Neural progenitor cell (in vitro differentiated cells): ENCODE measurements around the gene MSI2. TPM values are rescaled to one million over a fixed set of nuclear protein-coding genes. Genes with fewer than 3 reads are reported as not detected.

ENCODE experiments used
- DNase-seq: peaks from one replicate; pipeline ENCODE4 v3.0.0-alpha.2; 2016; ENCODE audit warnings: low spot score
- H2AFZ ChIP-seq: fragments of 200-600 bp; sonication (generic); replicated peaks from 2 replicates; pipeline ENCODE4 v1.6.1; 2016; ENCODE audit warnings: antibody characterized with exemption
- H3F3A ChIP-seq: fragments of 200-600 bp; sonication (generic); 2 replicates; pipeline ENCODE4 v1.6.1; 2016; ENCODE audit warnings: antibody characterized with exemption, low read depth
- H3K27ac ChIP-seq: fragments of 200-600 bp; sonication (generic); 2 replicates; pipeline ENCODE4 v1.5.1; 2016; ENCODE audit warnings: mild to moderate bottlenecking
- H3K27me3 ChIP-seq: fragments of 200-600 bp; sonication (generic); 2 replicates; pipeline ENCODE4 v1.6.1; 2016; ENCODE audit warnings: mild to moderate bottlenecking, moderate library complexity
- H3K36me3 ChIP-seq: fragments of 200-600 bp; sonication (generic); 2 replicates; pipeline ENCODE4 v1.5.1; 2016
- H3K4me1 ChIP-seq: fragments of 200-600 bp; sonication (generic); 2 replicates; pipeline ENCODE4 v1.6.1; 2016; ENCODE audit warnings: mixed run types
- H3K4me2 ChIP-seq: fragments of 200-600 bp; sonication (generic); 2 replicates; pipeline ENCODE4 v1.6.1; 2016
- H3K4me3 ChIP-seq: fragments of 200-600 bp; sonication (generic); 2 replicates; pipeline ENCODE4 v1.5.1; 2016
- H3K79me2 ChIP-seq: fragments of 200-600 bp; sonication (generic); 2 replicates; pipeline ENCODE4 v1.6.1; 2016; ENCODE audit warnings: low read depth
- H3K9ac ChIP-seq: fragments of 200-600 bp; sonication (generic); 2 replicates; pipeline ENCODE4 v1.6.1; 2016
- H3K9me3 ChIP-seq: fragments of 200-600 bp; sonication (generic); 2 replicates; pipeline ENCODE4 v1.5.1; 2016; ENCODE audit warnings: low read depth
- H4K20me1 ChIP-seq: fragments of 200-600 bp; sonication (generic); 2 replicates; pipeline ENCODE4 v1.6.1; 2016; ENCODE audit warnings: low read depth
- H3K27ac Mint-ChIP-seq: 3 replicates; pipeline ENCODE4 v1.8.0; 2021; ENCODE audit warnings: mixed read lengths
- H3K27me3 Mint-ChIP-seq: 2 replicates; pipeline ENCODE4 v1.8.0; 2022; ENCODE audit warnings: low read depth, mild to moderate bottlenecking, inconsistent platforms, moderate library complexity, mixed read lengths; ENCODE audit not compliant: insufficient read depth
- H3K36me3 Mint-ChIP-seq: 3 replicates; pipeline ENCODE4 v1.8.0; 2021; ENCODE audit warnings: mixed read lengths
- H3K4me1 Mint-ChIP-seq: 3 replicates; pipeline ENCODE4 v1.8.0; 2021; ENCODE audit warnings: mixed read lengths
- H3K4me3 Mint-ChIP-seq: 3 replicates; pipeline ENCODE4 v1.8.0; 2021; ENCODE audit warnings: mild to moderate bottlenecking, moderate library complexity, mixed read lengths
- H3K9me3 Mint-ChIP-seq: 3 replicates; pipeline ENCODE4 v1.8.0; 2020; ENCODE audit warnings: mixed read lengths
- CTCF ChIP-seq: fragments of 200-600 bp; sonication (generic); IDR thresholded peaks from 2 replicates; pipeline ENCODE4 v1.5.1; 2017; ENCODE audit warnings: antibody characterized with exemption, mild to moderate bottlenecking
- EZH2 ChIP-seq: fragments of 200-600 bp; sonication (generic); IDR thresholded peaks from 2 replicates; pipeline ENCODE4 v1.6.1; 2017; ENCODE audit warnings: antibody characterized with exemption, mild to moderate bottlenecking, moderate library complexity
- EZH2phosphoT487 ChIP-seq: fragments of 200-600 bp; sonication (generic); IDR thresholded peaks from 2 replicates; pipeline ENCODE4 v1.6.1; 2017; ENCODE audit warnings: antibody characterized with exemption
- total RNA-seq: library from RNA; depleted of rRNA; stranded (reverse); fragments of >200 nt; gene quantifications from 2 replicates; pipeline ENCODE4 v1.2.3, GENCODE V29; 2015; ENCODE audit warnings: low replicate concordance

MSI2 gene
- total RNA-seq, 1 donor from 2014 or later = 96.9 TPM

DNA sequence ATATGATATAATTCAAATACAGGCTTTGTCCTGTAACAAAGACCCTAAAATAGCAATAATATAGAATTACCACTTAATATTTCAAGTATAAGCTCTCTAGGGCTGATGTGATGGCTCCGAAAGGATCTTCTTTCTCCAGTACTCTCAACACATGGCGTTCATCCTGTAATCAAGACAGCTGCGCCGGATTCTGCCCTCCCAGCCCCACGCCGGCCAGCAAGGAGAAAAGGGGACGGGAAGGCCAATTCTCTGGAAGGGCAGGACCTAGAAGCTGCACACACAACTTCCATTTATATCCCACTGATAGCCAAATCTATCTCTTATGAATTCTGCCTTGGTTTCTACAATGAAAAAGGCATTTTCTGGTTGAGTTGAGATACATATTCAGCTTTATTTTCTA, 456.8 kb downstream of the MSI2 start:
- Histone ChIP-seq H3K9ac (no peak overlapping the region), H3K79me2 (no peaks in the 10 kb centered on the region), H3K4me1 (peaks cover 5% of the 10 kb centered on the region), H2AFZ (no peak overlapping the region), H3K36me3 (no peaks in the 10 kb centered on the region), H3K4me2 (no peak overlapping the region), H3F3A (peaks cover 10% of the 10 kb centered on the region), H3K27me3 (peaks cover 40% of the 10 kb centered on the region), H4K20me1 (no peaks in the 10 kb centered on the region), H3K4me3 (no peak overlapping the region), H3K9me3 (no peaks in the 10 kb centered on the region), H3K27ac (no peak overlapping the region)
- Mint-ChIP-seq H3K9me3 (peaks cover 2% of the 10 kb centered on the region), H3K36me3 (no peaks in the 10 kb centered on the region), H3K27ac (no peak overlapping the region), H3K4me3 (no peak overlapping the region), H3K4me1 (peaks cover 9% of the 10 kb centered on the region), H3K27me3 (peaks cover 7% of the 10 kb centered on the region)
- no peak for DNase-seq
- TF ChIP-seq CTCF = no peak
- no peak for TF ChIP-seq EZH2
- TF ChIP-seq EZH2phosphoT487 = no peak

DNA sequence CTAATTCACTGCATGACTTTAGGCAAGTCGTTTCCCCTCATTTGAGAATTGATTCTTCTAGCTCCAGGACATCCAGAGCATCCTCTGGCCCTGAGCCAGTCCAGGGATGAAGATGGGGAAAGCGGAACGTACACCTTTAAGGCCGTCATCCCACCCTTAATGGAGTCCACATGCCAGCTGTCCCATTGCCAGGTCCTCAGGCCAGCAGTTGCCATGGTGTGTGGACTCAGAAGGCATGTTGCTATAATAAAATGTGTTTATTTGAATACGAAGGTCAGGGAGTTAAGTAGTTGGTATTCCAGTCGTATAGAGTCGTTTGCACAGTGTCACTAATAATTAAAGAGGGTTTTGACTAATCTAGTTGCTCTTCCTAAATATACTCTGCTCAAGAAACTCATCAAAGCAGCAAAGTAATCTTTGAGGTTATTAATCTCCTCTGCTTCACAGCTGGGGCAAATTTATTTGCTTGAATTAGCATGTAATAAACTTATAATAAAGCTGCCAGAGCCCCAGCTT, 458.4 kb downstream of the MSI2 start:
- Mint-ChIP-seq H3K4me3 (no peak overlapping the region), H3K4me1 (peaks cover 8% of the 10 kb centered on the region), H3K27me3 (peaks cover 7% of the 10 kb centered on the region), H3K9me3 (peaks cover 2% of the 10 kb centered on the region), H3K36me3 (no peaks in the 10 kb centered on the region), H3K27ac (no peak overlapping the region)
- DNase-seq = no peak
- Histone ChIP-seq H3K9me3 (no peaks in the 10 kb centered on the region), H2AFZ (no peak overlapping the region), H3K27me3 (peaks cover 40% of the 10 kb centered on the region), H4K20me1 (no peaks in the 10 kb centered on the region), H3K9ac (no peak overlapping the region), H3K4me1 (no peaks in the 10 kb centered on the region), H3K4me3 (no peak overlapping the region), H3K4me2 (no peak overlapping the region), H3K36me3 (no peaks in the 10 kb centered on the region), H3F3A (no peaks in the 10 kb centered on the region), H3K79me2 (no peaks in the 10 kb centered on the region), H3K27ac (no peak overlapping the region)
- TF ChIP-seq EZH2 (no peak), CTCF (no peak), EZH2phosphoT487 (no peak)

GRCh38 chr17:57715981-57716380, 459.7 kb downstream of the MSI2 start:
- no peak overlapping the region for H3K4me3 ChIP-seq
- no peaks in the 10 kb centered on the region for H4K20me1 ChIP-seq
- H3K9ac ChIP-seq = no peak overlapping the region
- no peak overlapping the region for H2AFZ ChIP-seq
- H3K4me3 Mint-ChIP-seq = no peak overlapping the region
- H3K36me3 ChIP-seq = no peaks in the 10 kb centered on the region
- H3K9me3 ChIP-seq = no peaks in the 10 kb centered on the region
- H3K9me3 Mint-ChIP-seq = peaks cover 2% of the 10 kb centered on the region
- no peaks in the 10 kb centered on the region for H3K4me1 ChIP-seq
- H3K27ac ChIP-seq = no peak overlapping the region
- no peaks in the 10 kb centered on the region for H3F3A ChIP-seq
- no peak overlapping the region for H3K4me2 ChIP-seq
- peaks cover 8% of the 10 kb centered on the region for H3K4me1 Mint-ChIP-seq
- H3K36me3 Mint-ChIP-seq = no peaks in the 10 kb centered on the region
- DNase-seq = no peak
- H3K27me3 ChIP-seq = peaks cover 40% of the 10 kb centered on the region
- no peak overlapping the region for H3K27ac Mint-ChIP-seq
- no peak for TF ChIP-seq EZH2phosphoT487
- no peak for TF ChIP-seq EZH2
- no peak for TF ChIP-seq CTCF
- H3K79me2 ChIP-seq = no peaks in the 10 kb centered on the region
- peaks cover 7% of the 10 kb centered on the region for H3K27me3 Mint-ChIP-seq
